ENCODE results near the gene CBY1.
"Not testable (repeated sequence)": the region's sequence is repeated elsewhere in the genome, so short reads cannot be mapped to it uniquely, and the experiment has no call there.

Gene CBY1

GRCh38 chr22:38656256-38657044, at the start of gene CBY1, which contains the start of gene FAM227A:
Gene CBY1 (plus strand): TSS chr22:38656638. CDS start chr22:38668055, 11,417 bp downstream.
Gene FAM227A (minus strand): TSS chr22:38656392. CDS start chr22:38650168, 6,224 bp downstream.
- DNase-seq (ENCODE audit: low read depth), result peak; percentile 78

GRCh38 chr22:38607680-38608079, 48.8 kb upstream of the CBY1 start:
- DNase-seq (ENCODE audit: low read depth), result no peak

- no peak for DNase-seq (ENCODE audit: low read depth)
Measured at GRCh38 chr22:38608992-38609750, 47.3 kb upstream of the CBY1 start.

- DNase-seq (ENCODE audit: low read depth), result no peak
Measured at GRCh38 chr22:38610234-38610633, 46.2 kb upstream of the CBY1 start.

- no peak for DNase-seq (ENCODE audit: low read depth)
Measured at GRCh38 chr22:38611559-38611958, 44.9 kb upstream of the CBY1 start.

GRCh38 chr22:38612217-38613006, 44.0 kb upstream of the CBY1 start:
- no peak for DNase-seq (ENCODE audit: low read depth)

- DNase-seq (ENCODE audit: low read depth), result no peak
Measured at GRCh38 chr22:38613588-38613987, 42.9 kb upstream of the CBY1 start.

- DNase-seq (ENCODE audit: low read depth), result no peak
Measured at GRCh38 chr22:38614332-38615063, 41.9 kb upstream of the CBY1 start.

GRCh38 chr22:38615064-38615405, 41.4 kb upstream of the CBY1 start:
- not testable (repeated sequence) for DNase-seq (ENCODE audit: low read depth)

- no peak for DNase-seq (ENCODE audit: low read depth)
Measured at GRCh38 chr22:38618258-38618657, 38.2 kb upstream of the CBY1 start.

GRCh38 chr22:38618682-38619081, 37.8 kb upstream of the CBY1 start:
- DNase-seq (ENCODE audit: low read depth), result no peak

- DNase-seq (ENCODE audit: low read depth), result no peak
Measured at GRCh38 chr22:38623351-38623750, 33.1 kb upstream of the CBY1 start.

- DNase-seq (ENCODE audit: low read depth), result no peak
Measured at GRCh38 chr22:38628444-38628843, 28.0 kb upstream of the CBY1 start.

- DNase-seq (ENCODE audit: low read depth), result no peak
Measured at GRCh38 chr22:38629108-38629507, 27.3 kb upstream of the CBY1 start.

- no peak for DNase-seq (ENCODE audit: low read depth)
Measured at GRCh38 chr22:38631724-38632123, 24.7 kb upstream of the CBY1 start.

- DNase-seq (ENCODE audit: low read depth), result no peak
Measured at GRCh38 chr22:38632528-38632927, 23.9 kb upstream of the CBY1 start.

GRCh38 chr22:38638216-38638615, 18.2 kb upstream of the CBY1 start:
- DNase-seq (ENCODE audit: low read depth), result no peak

GRCh38 chr22:38638728-38639127, 17.7 kb upstream of the CBY1 start:
- no peak for DNase-seq (ENCODE audit: low read depth)

- no peak for DNase-seq (ENCODE audit: low read depth)
Measured at GRCh38 chr22:38641476-38642040, 14.9 kb upstream of the CBY1 start.

- not testable (repeated sequence) for DNase-seq (ENCODE audit: low read depth)
Measured at GRCh38 chr22:38644245-38644644, 12.2 kb upstream of the CBY1 start.

GRCh38 chr22:38645430-38645829, 11.0 kb upstream of the CBY1 start:
- DNase-seq (ENCODE audit: low read depth), result no peak

All from activated gamma-delta T cell treated with anti-CD3 and anti-CD28 coated beads, Interleukin-2, amount 50 U/mL, for 16 hours (primary cell).